ENCODE results near the gene SYNE2. TPM values are rescaled to one million over a fixed set of nuclear protein-coding genes. Genes with fewer than 3 reads are reported as not detected.

Gene SYNE2
- total RNA-seq, 4 donors from 2014 or later, result 92.4 to 165 (median 98.3) TPM

DNA sequence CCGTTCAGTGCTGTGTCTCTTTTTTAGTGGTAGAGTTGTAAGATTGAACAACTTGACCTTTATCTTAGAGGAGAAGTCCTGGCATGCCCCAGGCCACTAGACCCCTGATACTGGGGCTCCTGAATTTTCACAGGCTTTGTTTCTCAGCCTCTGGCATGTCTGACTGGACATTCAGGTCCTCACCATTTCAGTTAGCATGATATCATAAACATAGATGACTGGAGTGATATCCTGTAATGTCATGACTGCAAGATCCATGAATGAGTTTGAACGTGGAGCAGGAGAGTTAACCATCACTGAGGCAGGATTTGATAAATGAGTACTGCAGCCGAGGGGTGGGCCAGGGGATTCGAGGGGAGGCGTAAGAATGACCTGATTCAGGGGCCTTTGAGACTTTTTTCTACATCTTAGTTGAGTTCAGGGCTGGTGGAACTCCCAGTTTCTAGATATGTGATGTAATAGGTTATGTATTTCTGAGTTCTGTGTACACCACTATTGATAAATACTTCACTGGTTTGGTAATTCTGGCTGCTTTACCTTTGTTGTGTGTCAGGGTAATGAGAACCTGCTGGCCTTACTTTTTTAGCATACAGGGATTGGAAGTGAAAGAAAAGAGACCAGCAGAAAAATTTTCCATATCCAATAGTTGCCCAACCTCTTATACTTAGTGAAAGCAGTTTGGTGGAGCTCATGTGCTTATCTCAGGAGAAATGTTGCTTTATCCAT lies 217.0 kb downstream of the SYNE2 start:
- DNase-seq (ENCODE audit: extremely low spot score), result no peak
- Histone ChIP-seq H3K36me3 (peaks cover 13 to 84% (median 47%) of the 10 kb centered on the region in 4 donors), H3K27ac (replicated peaks in 1 of 4) (peak overlapping the region in 2 of 4 donors; percentile 49 to 65), H3K9me3 (no peaks in the 10 kb centered on the region), H3K27me3 (no peaks in the 10 kb centered on the region), H3K4me1 (peaks cover 0 to 3% (median 0%) of the 10 kb centered on the region in 4 donors), H3K4me3 (no peak overlapping the region)
- 75% methylated on average over 5 of the region's 5 CpGs for WGBS
- intact Hi-C loops (cut with DNase I), result no loop called here
- no peak for TF ChIP-seq POLR2AphosphoS5 (IDR thresholded peaks at IDR 0.05)
- TF ChIP-seq, protein P1, sequence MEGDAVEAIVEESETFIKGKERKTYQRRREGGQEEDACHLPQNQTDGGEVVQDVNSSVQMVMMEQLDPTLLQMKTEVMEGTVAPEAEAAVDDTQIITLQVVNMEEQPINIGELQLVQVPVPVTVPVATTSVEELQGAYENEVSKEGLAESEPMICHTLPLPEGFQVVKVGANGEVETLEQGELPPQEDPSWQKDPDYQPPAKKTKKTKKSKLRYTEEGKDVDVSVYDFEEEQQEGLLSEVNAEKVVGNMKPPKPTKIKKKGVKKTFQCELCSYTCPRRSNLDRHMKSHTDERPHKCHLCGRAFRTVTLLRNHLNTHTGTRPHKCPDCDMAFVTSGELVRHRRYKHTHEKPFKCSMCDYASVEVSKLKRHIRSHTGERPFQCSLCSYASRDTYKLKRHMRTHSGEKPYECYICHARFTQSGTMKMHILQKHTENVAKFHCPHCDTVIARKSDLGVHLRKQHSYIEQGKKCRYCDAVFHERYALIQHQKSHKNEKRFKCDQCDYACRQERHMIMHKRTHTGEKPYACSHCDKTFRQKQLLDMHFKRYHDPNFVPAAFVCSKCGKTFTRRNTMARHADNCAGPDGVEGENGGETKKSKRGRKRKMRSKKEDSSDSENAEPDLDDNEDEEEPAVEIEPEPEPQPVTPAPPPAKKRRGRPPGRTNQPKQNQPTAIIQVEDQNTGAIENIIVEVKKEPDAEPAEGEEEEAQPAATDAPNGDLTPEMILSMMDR (IDR thresholded peaks at IDR 0.05), result no peak
- no peak for TF ChIP-seq EP300 (IDR thresholded peaks at IDR 0.05)
- TF ChIP-seq POLR2A (IDR thresholded peaks at IDR 0.05; ENCODE audit: low read depth), result no peak

DNA sequence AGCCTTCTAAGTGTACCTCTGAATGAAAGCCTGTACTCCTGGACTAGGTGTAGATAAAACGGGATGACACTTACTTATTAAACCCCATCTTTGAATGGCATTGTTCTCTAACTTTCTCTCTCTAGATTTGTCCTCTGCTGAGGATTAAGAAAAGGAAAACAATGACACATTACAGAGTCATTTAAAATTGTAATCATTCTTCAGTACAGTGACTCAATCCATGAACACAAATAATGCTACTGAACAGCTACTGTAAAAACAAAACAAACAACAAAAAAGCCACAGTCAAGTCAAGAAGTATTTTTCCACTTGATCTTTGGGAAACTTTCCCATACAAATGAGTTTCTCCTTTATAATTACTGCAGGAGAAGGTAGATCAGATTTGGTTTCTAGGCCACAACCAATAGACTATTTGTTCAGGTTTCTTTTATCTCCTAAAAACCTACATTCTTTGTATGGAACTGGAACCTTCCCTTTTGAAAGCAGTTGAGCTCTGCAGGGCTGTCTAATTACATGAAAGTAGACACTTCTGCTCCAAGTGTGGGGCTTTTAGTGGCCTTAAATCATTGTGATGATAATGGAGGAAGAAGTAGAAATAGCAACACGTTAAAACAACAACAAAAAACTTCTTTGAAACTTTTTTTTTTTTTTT lies 222.3 kb downstream of the SYNE2 start:
- TF ChIP-seq POLR2A (IDR thresholded peaks at IDR 0.05; ENCODE audit: low read depth) (no peak), POLR2AphosphoS5 (IDR thresholded peaks at IDR 0.05) (no peak), EP300 (IDR thresholded peaks at IDR 0.05) (no peak)
- TF ChIP-seq, protein P1 (IDR thresholded peaks at IDR 0.05), result no peak
- 65% methylated on average over 2 of the region's 2 CpGs for WGBS
- no peak overlapping the region for H3K27ac ChIP-seq (replicated peaks in 1 of 4)
- peaks cover 0 to 8% (median 0%) of the 10 kb centered on the region in 4 donors for H3K4me1 ChIP-seq
- H3K36me3 ChIP-seq, result peaks cover 5 to 85% (median 39%) of the 10 kb centered on the region in 4 donors
- H3K9me3 ChIP-seq, result no peaks in the 10 kb centered on the region
- DNase-seq (ENCODE audit: extremely low spot score), result no peak
- H3K27me3 ChIP-seq, result no peaks in the 10 kb centered on the region
- intact Hi-C loops (cut with DNase I), result no loop called here
- no peak overlapping the region for H3K4me3 ChIP-seq

DNA sequence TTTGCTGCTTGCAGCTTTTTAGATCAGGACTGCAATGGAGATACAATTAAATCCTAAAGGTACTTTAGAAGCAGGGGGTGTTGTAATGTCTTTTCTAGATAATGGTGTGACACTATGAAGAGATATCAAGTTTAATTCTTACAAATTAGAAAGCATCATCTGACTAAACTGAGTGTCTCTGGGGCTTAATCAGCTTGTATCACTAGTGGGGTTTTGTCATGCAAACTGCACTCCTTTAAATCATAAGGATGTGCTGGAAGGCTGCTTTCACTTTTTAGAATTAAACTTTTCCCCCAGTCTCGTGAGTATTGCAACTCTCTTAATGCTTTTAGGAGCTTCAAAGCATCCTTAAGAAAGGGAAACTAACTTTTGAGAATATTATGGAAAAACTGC lies 222.8 kb downstream of the SYNE2 start:
- no peak for TF ChIP-seq POLR2AphosphoS5 (IDR thresholded peaks at IDR 0.05)
- TF ChIP-seq EP300 (IDR thresholded peaks at IDR 0.05), result no peak
- no peak for TF ChIP-seq POLR2A (IDR thresholded peaks at IDR 0.05; ENCODE audit: low read depth)
- TF ChIP-seq, protein P1 (IDR thresholded peaks at IDR 0.05), result no peak
- Histone ChIP-seq H3K27ac (replicated peaks in 1 of 4) (no peak overlapping the region), H3K36me3 (peaks cover 5 to 87% (median 41%) of the 10 kb centered on the region in 4 donors), H3K4me3 (no peak overlapping the region), H3K4me1 (peaks cover 0 to 8% (median 0%) of the 10 kb centered on the region in 4 donors), H3K27me3 (no peaks in the 10 kb centered on the region), H3K9me3 (no peaks in the 10 kb centered on the region)
- intact Hi-C loops (cut with DNase I), result no loop called here
- 95% methylated on average over 1 of the region's 1 CpG for WGBS
- DNase-seq (ENCODE audit: extremely low spot score), result no peak

DNA sequence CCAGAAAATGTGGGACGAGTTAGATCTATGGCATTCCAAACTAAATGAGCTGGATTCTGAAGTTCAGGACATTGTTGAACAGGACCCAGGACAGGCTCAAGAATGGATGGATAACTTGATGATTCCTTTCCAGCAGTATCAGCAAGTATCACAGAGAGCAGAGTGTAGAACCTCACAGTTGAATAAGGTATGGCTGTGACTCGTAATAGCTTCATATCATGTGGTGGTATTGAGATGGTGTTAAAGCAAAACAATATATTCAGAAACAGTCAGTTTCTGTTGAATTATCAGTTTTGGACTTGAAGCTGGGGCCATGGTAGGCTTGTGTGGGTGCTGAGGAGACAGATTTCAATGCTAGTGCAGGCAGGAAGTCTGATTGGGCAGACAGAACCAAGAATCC lies 227.6 kb downstream of the SYNE2 start:
- no peaks in the 10 kb centered on the region for H3K27me3 ChIP-seq
- H3K9me3 ChIP-seq, result no peaks in the 10 kb centered on the region
- peak overlapping the region in 2 of 4 donors; percentile 79 to 82 for H3K27ac ChIP-seq (replicated peaks in 1 of 4)
- H3K36me3 ChIP-seq, result peaks cover 5 to 71% (median 25%) of the 10 kb centered on the region in 4 donors
- peaks cover 14 to 30% (median 18%) of the 10 kb centered on the region in 4 donors for H3K4me1 ChIP-seq
- WGBS, result 100% methylated on average over 2 of the region's 2 CpGs
- TF ChIP-seq POLR2A (IDR thresholded peaks at IDR 0.05; ENCODE audit: low read depth), result no peak
- TF ChIP-seq EP300 (IDR thresholded peaks at IDR 0.05), result no peak
- TF ChIP-seq, protein P1 (IDR thresholded peaks at IDR 0.05), result no peak
- TF ChIP-seq POLR2AphosphoS5 (IDR thresholded peaks at IDR 0.05), result no peak
- no peak overlapping the region for H3K4me3 ChIP-seq
- intact Hi-C loops (cut with DNase I), result loop anchor here (10.0 kb wide), 1 partner anchor 46 kb away; no protein-coding TSS in a partner anchor
- DNase-seq (ENCODE audit: extremely low spot score), result no peak

Measured in esophagus muscularis mucosa (tissue), 4 donors.